ENCODE data around the gene PRICKLE4.

GRCh38 chr6:41756354-41756753, 24.2 kb upstream of the PRICKLE4 start:
- TF ChIP-seq, protein P1, sequence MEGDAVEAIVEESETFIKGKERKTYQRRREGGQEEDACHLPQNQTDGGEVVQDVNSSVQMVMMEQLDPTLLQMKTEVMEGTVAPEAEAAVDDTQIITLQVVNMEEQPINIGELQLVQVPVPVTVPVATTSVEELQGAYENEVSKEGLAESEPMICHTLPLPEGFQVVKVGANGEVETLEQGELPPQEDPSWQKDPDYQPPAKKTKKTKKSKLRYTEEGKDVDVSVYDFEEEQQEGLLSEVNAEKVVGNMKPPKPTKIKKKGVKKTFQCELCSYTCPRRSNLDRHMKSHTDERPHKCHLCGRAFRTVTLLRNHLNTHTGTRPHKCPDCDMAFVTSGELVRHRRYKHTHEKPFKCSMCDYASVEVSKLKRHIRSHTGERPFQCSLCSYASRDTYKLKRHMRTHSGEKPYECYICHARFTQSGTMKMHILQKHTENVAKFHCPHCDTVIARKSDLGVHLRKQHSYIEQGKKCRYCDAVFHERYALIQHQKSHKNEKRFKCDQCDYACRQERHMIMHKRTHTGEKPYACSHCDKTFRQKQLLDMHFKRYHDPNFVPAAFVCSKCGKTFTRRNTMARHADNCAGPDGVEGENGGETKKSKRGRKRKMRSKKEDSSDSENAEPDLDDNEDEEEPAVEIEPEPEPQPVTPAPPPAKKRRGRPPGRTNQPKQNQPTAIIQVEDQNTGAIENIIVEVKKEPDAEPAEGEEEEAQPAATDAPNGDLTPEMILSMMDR (conservative IDR thresholded peaks at IDR 0.05; ENCODE audit: low read depth in 2 of 2) = no peak
- no peak for TF ChIP-seq JUNB (IDR thresholded peaks at IDR 0.05; ENCODE audit: unreplicated experiment)
- TF ChIP-seq POLR2AphosphoS5 (IDR thresholded peaks at IDR 0.05; ENCODE audit: low read depth) = no peak
- TF ChIP-seq REST (IDR thresholded peaks at IDR 0.05; ENCODE audit: unreplicated experiment) = no peak
- TF ChIP-seq EZH2 (IDR thresholded peaks at IDR 0.05; ENCODE audit: low read depth, unreplicated experiment) = no peak
- no peak for TF ChIP-seq EZH2phosphoT487 (IDR thresholded peaks at IDR 0.05; ENCODE audit: unreplicated experiment)
- no peak for TF ChIP-seq CREB1 (CRISPR knock-in tag; IDR thresholded peaks at IDR 0.05; ENCODE audit: low read depth)
- no peak for TF ChIP-seq ZNF462 (CRISPR knock-in tag; IDR thresholded peaks at IDR 0.05)
- TF ChIP-seq NANOG (IDR thresholded peaks at IDR 0.05; ENCODE audit: borderline replicate concordance) = no peak
- TF ChIP-seq ZNF114 (CRISPR knock-in tag; IDR thresholded peaks at IDR 0.05) = no peak
- TF ChIP-seq, protein P2, sequence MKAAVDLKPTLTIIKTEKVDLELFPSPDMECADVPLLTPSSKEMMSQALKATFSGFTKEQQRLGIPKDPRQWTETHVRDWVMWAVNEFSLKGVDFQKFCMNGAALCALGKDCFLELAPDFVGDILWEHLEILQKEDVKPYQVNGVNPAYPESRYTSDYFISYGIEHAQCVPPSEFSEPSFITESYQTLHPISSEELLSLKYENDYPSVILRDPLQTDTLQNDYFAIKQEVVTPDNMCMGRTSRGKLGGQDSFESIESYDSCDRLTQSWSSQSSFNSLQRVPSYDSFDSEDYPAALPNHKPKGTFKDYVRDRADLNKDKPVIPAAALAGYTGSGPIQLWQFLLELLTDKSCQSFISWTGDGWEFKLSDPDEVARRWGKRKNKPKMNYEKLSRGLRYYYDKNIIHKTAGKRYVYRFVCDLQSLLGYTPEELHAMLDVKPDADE (IDR thresholded peaks at IDR 0.05) = no peak

Data from GM23338 (cell line).